Glomerular endothelial cell (primary cell): ENCODE results near the gene FBP2. TPM values are rescaled to one million over a fixed set of nuclear protein-coding genes. Genes with fewer than 3 reads are reported as not detected.
"Not testable (repeated sequence)": the region's sequence is repeated elsewhere in the genome, so short reads cannot be mapped to it uniquely, and the experiment has no call there.

Experiments
- DNase-seq: peaks from one replicate; pipeline ENCODE4 v3.0.0-alpha.2; 2011; ENCODE audit warnings: low read depth, low spot score; ENCODE audit errors: extremely low read depth
- total RNA-seq: library from RNA; depleted of rRNA; stranded (reverse); fragments of >200 nt; gene quantifications from 2 replicates; pipeline ENCODE4 v1.2.3, GENCODE V29; 2015

Gene FBP2
- total RNA-seq, 1 donor from 2014 or later = not detected

GRCh38 chr9:94566550-94566949 lies 27.1 kb downstream of the FBP2 start:
- DNase-seq = no peak

- DNase-seq = not testable (repeated sequence)
These were observed 29.3 kb downstream of the FBP2 start for GRCh38 chr9:94564279-94564678.

GRCh38 chr9:94563548-94563947 lies 30.1 kb downstream of the FBP2 start:
- DNase-seq = no peak

- DNase-seq = no peak
These were observed 33.4 kb downstream of the FBP2 start for GRCh38 chr9:94560237-94560636.

GRCh38 chr9:94557376-94557775 lies 36.2 kb downstream of the FBP2 start:
- no peak for DNase-seq

- DNase-seq = no peak
These were observed 38.9 kb downstream of the FBP2 start, which contains the start of gene PCAT7 for GRCh38 chr9:94554439-94555331. Gene PCAT7 (plus strand): TSS chr9:94555083.

GRCh38 chr9:94554078-94554438 lies 39.6 kb downstream of the FBP2 start:
- no peak for DNase-seq

- DNase-seq = no peak
These were observed 40.3 kb downstream of the FBP2 start for GRCh38 chr9:94553029-94553938.

GRCh38 chr9:94545940-94546339 lies 47.7 kb downstream of the FBP2 start:
- DNase-seq = no peak

- DNase-seq = not testable (repeated sequence)
These were observed 49.3 kb downstream of the FBP2 start for GRCh38 chr9:94544335-94544734.

- no peak for DNase-seq
These were observed 54.7 kb downstream of the FBP2 start for GRCh38 chr9:94538908-94539307.

- no peak for DNase-seq
These were observed 58.7 kb downstream of the FBP2 start for GRCh38 chr9:94534901-94535300.

GRCh38 chr9:94533601-94534000 lies 60.0 kb downstream of the FBP2 start:
- no peak for DNase-seq

- no peak for DNase-seq
These were observed 60.5 kb downstream of the FBP2 start for GRCh38 chr9:94533155-94533554.

- DNase-seq = no peak
These were observed 64.7 kb downstream of the FBP2 start for GRCh38 chr9:94528886-94529285.

GRCh38 chr9:94526951-94527350 lies 66.7 kb downstream of the FBP2 start:
- no peak for DNase-seq

GRCh38 chr9:94526271-94526670 lies 67.4 kb downstream of the FBP2 start:
- DNase-seq = no peak

- DNase-seq = no peak
These were observed 68.1 kb downstream of the FBP2 start for GRCh38 chr9:94525396-94526035.

- DNase-seq = no peak
These were observed 76.4 kb downstream of the FBP2 start for GRCh38 chr9:94517254-94517653.

- DNase-seq = no peak
These were observed 78.9 kb downstream of the FBP2 start for GRCh38 chr9:94514722-94515121.

- DNase-seq = no peak
These were observed 81.7 kb downstream of the FBP2 start for GRCh38 chr9:94511955-94512265.
